ENCODE measurements around the gene OLIG1. TPM values are rescaled to one million over a fixed set of nuclear protein-coding genes. Genes with fewer than 3 reads are reported as not detected.

OLIG1 gene
- total RNA-seq, 1 experiment from 2014 or later = not detected

DNA sequence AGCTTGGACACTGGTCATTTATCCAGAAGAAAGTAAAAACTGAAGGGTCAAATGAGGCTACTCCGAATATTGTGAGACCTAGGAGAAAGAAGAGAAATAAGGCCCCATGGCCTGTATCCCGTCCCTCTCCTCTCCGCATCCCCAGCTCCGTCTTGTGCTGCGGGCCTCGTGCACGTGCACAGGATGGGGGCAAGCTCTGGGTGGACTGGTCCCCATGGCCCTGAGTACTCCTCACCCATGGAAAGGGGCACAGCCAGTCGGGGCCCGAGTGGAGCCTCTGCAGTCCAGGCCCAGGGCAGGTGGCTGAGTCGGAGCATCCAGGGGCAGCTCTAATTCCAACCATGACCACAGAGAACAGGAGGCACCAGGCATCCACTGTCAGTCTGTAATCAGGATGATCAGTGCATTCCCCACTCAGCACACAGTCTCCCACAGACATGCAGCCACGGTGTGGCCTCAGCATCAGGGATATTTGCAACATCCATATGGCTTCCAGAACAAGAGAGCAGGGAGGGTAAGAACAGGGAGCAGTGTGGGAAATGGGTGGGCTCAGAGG lies 12.5 kb upstream of the OLIG1 start:
- H2AFZ ChIP-seq (ENCODE audit: low read depth, low read length, poor library complexity, severe bottlenecking) = no peak overlapping the region
- no peaks in the 10 kb centered on the region for H3K36me3 ChIP-seq (ENCODE audit: control insufficient read depth in 1 of 2, insufficient read depth in 2 of 2, low read length in 2 of 2)
- POLR2A ChIA-PET = no interaction called here
- DNase-seq (ENCODE audit: low read depth, low spot score) (no peak), ATAC-seq (no peak)
- no peak overlapping the region for H3K4me3 ChIP-seq (replicated peaks in 1 of 2; ENCODE audit: low read depth in 1 of 2, low read length in 2 of 2)
- no peaks in the 10 kb centered on the region for H4K20me1 ChIP-seq (ENCODE audit: insufficient read depth)
- no peak overlapping the region for H3K9ac ChIP-seq (ENCODE audit: low read length)
- H3K9me2 ChIP-seq (ENCODE audit: insufficient read depth) = no peaks in the 10 kb centered on the region
- RAD21 ChIA-PET (ENCODE audit: low non-redundant PET in 1 of 2, low total read pairs in 2 of 2, uncharacterized antibody in 2 of 2, unreplicated experiment in 2 of 2) = no interaction called here
- H3K9me3 ChIP-seq (ENCODE audit: control insufficient read depth in 1 of 2, insufficient read depth in 1 of 2, low read depth in 1 of 2, low read length in 2 of 2) = no peaks in the 10 kb centered on the region
- TF ChIP-seq JUND (IDR thresholded peaks at IDR 0.05) (no peak), EZH2 (IDR thresholded peaks at IDR 0.05) (no peak), RAD21 (IDR thresholded peaks at IDR 0.05; ENCODE audit: low read depth) (no peak), SP1 (IDR thresholded peaks at IDR 0.05; ENCODE audit: low read depth) (no peak), TCF7L2 (IDR thresholded peaks at IDR 0.05; ENCODE audit: borderline replicate concordance, extremely low read depth, insufficient read depth, insufficient read length) (no peak)
- TF ChIP-seq, protein P1, sequence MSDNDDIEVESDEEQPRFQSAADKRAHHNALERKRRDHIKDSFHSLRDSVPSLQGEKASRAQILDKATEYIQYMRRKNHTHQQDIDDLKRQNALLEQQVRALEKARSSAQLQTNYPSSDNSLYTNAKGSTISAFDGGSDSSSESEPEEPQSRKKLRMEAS (IDR thresholded peaks at IDR 0.05) = no peak
- H3K79me2 ChIP-seq (ENCODE audit: insufficient read depth, low read length) = no peaks in the 10 kb centered on the region
- H3K4me1 ChIP-seq (ENCODE audit: control insufficient read depth in 1 of 2, insufficient read depth in 2 of 2, low read length in 2 of 2) = no peaks in the 10 kb centered on the region
- H3K4me2 ChIP-seq (ENCODE audit: low read length) = no peak overlapping the region
- H3K27ac ChIP-seq (ENCODE audit: low read depth, low read length) = no peak overlapping the region
- BruUV-seq (replicated peaks) = no TSS peak
- CTCF ChIA-PET = no interaction called here
- intact Hi-C loops (cut with micrococcal nuclease) = no loop called here
- peaks cover 28% of the 10 kb centered on the region for H3K27me3 ChIP-seq (ENCODE audit: insufficient read depth, low read length)

DNA sequence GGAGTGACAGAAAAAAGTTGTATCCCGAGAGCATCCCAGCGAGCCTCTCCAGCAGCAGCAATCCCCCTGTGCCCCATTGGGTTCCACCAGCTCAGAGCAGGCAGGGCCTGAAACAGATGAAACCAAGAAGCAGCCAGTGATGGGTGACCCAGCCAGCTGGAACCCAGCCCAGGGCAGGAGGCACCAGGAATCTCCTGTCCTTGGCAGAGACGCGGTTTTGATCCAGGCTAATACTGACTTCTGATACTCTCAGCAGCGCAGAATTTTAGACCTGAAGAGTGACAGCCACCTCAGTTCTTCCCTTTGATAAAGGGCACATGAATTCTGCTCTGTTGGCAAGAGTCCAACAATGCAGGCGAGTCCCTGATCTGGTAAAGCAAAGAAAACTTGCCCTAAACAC lies 11.4 kb upstream of the OLIG1 start:
- ChIA-PET RAD21 (ENCODE audit: low non-redundant PET in 1 of 2, low total read pairs in 2 of 2, uncharacterized antibody in 2 of 2, unreplicated experiment in 2 of 2) (no interaction called here), CTCF (no interaction called here), POLR2A (no interaction called here)

More for the DNA sequence above, 11.4 kb upstream of the OLIG1 start:
- DNase-seq (ENCODE audit: low read depth, low spot score) = no peak
- no peak for TF ChIP-seq CEBPB (IDR thresholded peaks at IDR 0.05; ENCODE audit: low read depth)
- TF ChIP-seq SRF (IDR thresholded peaks at IDR 0.05; ENCODE audit: low read depth) = no peak
- no peak for TF ChIP-seq FOSL1 (IDR thresholded peaks at IDR 0.05; ENCODE audit: low read depth)
- TF ChIP-seq, protein P2, sequence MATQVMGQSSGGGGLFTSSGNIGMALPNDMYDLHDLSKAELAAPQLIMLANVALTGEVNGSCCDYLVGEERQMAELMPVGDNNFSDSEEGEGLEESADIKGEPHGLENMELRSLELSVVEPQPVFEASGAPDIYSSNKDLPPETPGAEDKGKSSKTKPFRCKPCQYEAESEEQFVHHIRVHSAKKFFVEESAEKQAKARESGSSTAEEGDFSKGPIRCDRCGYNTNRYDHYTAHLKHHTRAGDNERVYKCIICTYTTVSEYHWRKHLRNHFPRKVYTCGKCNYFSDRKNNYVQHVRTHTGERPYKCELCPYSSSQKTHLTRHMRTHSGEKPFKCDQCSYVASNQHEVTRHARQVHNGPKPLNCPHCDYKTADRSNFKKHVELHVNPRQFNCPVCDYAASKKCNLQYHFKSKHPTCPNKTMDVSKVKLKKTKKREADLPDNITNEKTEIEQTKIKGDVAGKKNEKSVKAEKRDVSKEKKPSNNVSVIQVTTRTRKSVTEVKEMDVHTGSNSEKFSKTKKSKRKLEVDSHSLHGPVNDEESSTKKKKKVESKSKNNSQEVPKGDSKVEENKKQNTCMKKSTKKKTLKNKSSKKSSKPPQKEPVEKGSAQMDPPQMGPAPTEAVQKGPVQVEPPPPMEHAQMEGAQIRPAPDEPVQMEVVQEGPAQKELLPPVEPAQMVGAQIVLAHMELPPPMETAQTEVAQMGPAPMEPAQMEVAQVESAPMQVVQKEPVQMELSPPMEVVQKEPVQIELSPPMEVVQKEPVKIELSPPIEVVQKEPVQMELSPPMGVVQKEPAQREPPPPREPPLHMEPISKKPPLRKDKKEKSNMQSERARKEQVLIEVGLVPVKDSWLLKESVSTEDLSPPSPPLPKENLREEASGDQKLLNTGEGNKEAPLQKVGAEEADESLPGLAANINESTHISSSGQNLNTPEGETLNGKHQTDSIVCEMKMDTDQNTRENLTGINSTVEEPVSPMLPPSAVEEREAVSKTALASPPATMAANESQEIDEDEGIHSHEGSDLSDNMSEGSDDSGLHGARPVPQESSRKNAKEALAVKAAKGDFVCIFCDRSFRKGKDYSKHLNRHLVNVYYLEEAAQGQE (IDR thresholded peaks at IDR 0.05; ENCODE audit: low read depth) = no peak
- no peak for TF ChIP-seq SP1 (IDR thresholded peaks at IDR 0.05; ENCODE audit: low read depth)
- no peak for TF ChIP-seq RAD21 (IDR thresholded peaks at IDR 0.05; ENCODE audit: low read depth)
- Histone ChIP-seq H3K4me2 (ENCODE audit: low read length) (no peak overlapping the region), H4K20me1 (ENCODE audit: insufficient read depth) (no peaks in the 10 kb centered on the region), H3K4me3 (replicated peaks in 1 of 2; ENCODE audit: low read depth in 1 of 2, low read length in 2 of 2) (no peak overlapping the region), H3K27ac (ENCODE audit: low read depth, low read length) (no peak overlapping the region), H3K27me3 (ENCODE audit: insufficient read depth, low read length) (peaks cover 28% of the 10 kb centered on the region), H3K79me2 (ENCODE audit: insufficient read depth, low read length) (no peaks in the 10 kb centered on the region), H3K36me3 (ENCODE audit: control insufficient read depth in 1 of 2, insufficient read depth in 2 of 2, low read length in 2 of 2) (no peaks in the 10 kb centered on the region), H2AFZ (ENCODE audit: low read depth, low read length, poor library complexity, severe bottlenecking) (no peak overlapping the region), H3K9ac (ENCODE audit: low read length) (no peak overlapping the region), H3K9me3 (ENCODE audit: control insufficient read depth in 1 of 2, insufficient read depth in 1 of 2, low read depth in 1 of 2, low read length in 2 of 2) (no peaks in the 10 kb centered on the region), H3K9me2 (ENCODE audit: insufficient read depth) (no peaks in the 10 kb centered on the region), H3K4me1 (ENCODE audit: control insufficient read depth in 1 of 2, insufficient read depth in 2 of 2, low read length in 2 of 2) (no peaks in the 10 kb centered on the region)
- no TSS peak for BruUV-seq (replicated peaks)
- ATAC-seq = no peak
- intact Hi-C loops (cut with micrococcal nuclease) = no loop called here
